Measurements from ENCODE around the gene RAB23.

GRCh38 chr6:57262901-57263694, 41.0 kb upstream of the RAB23 start:
- TF ChIP-seq CTCF (IDR thresholded peaks at IDR 0.05) (no peak), POLR2A (IDR thresholded peaks at IDR 0.05) (no peak)
